Measurements from ENCODE around the gene CUTA.
"Not testable (repeated sequence)": the region's sequence is repeated elsewhere in the genome, so short reads cannot be mapped to it uniquely, and the experiment has no call there.

CUTA gene

GRCh38 chr6:33407132-33407718 lies 10.7 kb downstream of the CUTA start:
- DNase-seq (ENCODE audit: low read depth in 3 of 3, low spot score in 1 of 3) = no peak

- no peak for DNase-seq (ENCODE audit: low read depth in 3 of 3, low spot score in 1 of 3)
Observed at GRCh38 chr6:33406126-33406525, 11.8 kb downstream of the CUTA start.

- DNase-seq (ENCODE audit: low read depth in 3 of 3, low spot score in 1 of 3) = no peak
Observed at GRCh38 chr6:33405386-33405940, 12.4 kb downstream of the CUTA start.

- no peak for DNase-seq (ENCODE audit: low read depth in 3 of 3, low spot score in 1 of 3)
Observed at GRCh38 chr6:33404884-33405283, 13.0 kb downstream of the CUTA start.

- not testable (repeated sequence) for DNase-seq (ENCODE audit: low read depth in 3 of 3, low spot score in 1 of 3)
Observed at GRCh38 chr6:33399881-33400280, 18.0 kb downstream of the CUTA start.

GRCh38 chr6:33398601-33399000 lies 19.3 kb downstream of the CUTA start:
- DNase-seq (ENCODE audit: low read depth in 3 of 3, low spot score in 1 of 3) = not testable (repeated sequence)

- no peak for DNase-seq (ENCODE audit: low read depth in 3 of 3, low spot score in 1 of 3)
Observed at GRCh38 chr6:33397541-33397940, 20.4 kb downstream of the CUTA start.

- DNase-seq (ENCODE audit: low read depth in 3 of 3, low spot score in 1 of 3) = no peak
Observed at GRCh38 chr6:33392979-33393378, 24.9 kb downstream of the CUTA start.

- no peak for DNase-seq (ENCODE audit: low read depth in 3 of 3, low spot score in 1 of 3)
Observed at GRCh38 chr6:33392595-33392948, 25.3 kb downstream of the CUTA start.

- no peak for DNase-seq (ENCODE audit: low read depth in 3 of 3, low spot score in 1 of 3)
Observed at GRCh38 chr6:33391922-33392594, 25.8 kb downstream of the CUTA start.

- peak; percentile 95 to 98 (median 96) for DNase-seq (ENCODE audit: low read depth in 3 of 3, low spot score in 1 of 3)
Observed at GRCh38 chr6:33391278-33391921, 26.5 kb downstream of the CUTA start, which contains the start of gene KIFC1. Gene KIFC1, plus strand, starts transcription at chr6:33391823. Its CDS starts 163 bp downstream, at chr6:33391986.

- no peak for DNase-seq (ENCODE audit: low read depth in 3 of 3, low spot score in 1 of 3)
Observed at GRCh38 chr6:33390767-33391277, 27.1 kb downstream of the CUTA start.

- no peak for DNase-seq (ENCODE audit: low read depth in 3 of 3, low spot score in 1 of 3)
Observed at GRCh38 chr6:33390173-33390572, 27.7 kb downstream of the CUTA start.

GRCh38 chr6:33384581-33385020 lies 33.3 kb downstream of the CUTA start:
- DNase-seq (ENCODE audit: low read depth in 3 of 3, low spot score in 1 of 3) = no peak

GRCh38 chr6:33383427-33384185 lies 34.3 kb downstream of the CUTA start:
- no peak for DNase-seq (ENCODE audit: low read depth in 3 of 3, low spot score in 1 of 3)

GRCh38 chr6:33380272-33380981 lies 37.5 kb downstream of the CUTA start:
- no peak for DNase-seq (ENCODE audit: low read depth in 3 of 3, low spot score in 1 of 3)

- not testable (repeated sequence) for DNase-seq (ENCODE audit: low read depth in 3 of 3, low spot score in 1 of 3)
Observed at GRCh38 chr6:33379184-33379583, 38.7 kb downstream of the CUTA start.

- DNase-seq (ENCODE audit: low read depth in 3 of 3, low spot score in 1 of 3) = no peak
Observed at GRCh38 chr6:33377171-33377570, 40.7 kb downstream of the CUTA start.

- no peak for DNase-seq (ENCODE audit: low read depth in 3 of 3, low spot score in 1 of 3)
Observed at GRCh38 chr6:33375143-33375671, 42.7 kb downstream of the CUTA start.

Data from stimulated activated CD4-positive, alpha-beta T cell treated with anti-CD3 and anti-CD28 coated beads, TNF-alpha, amount 100 ng/mL, for 1 hour (primary cell).